KMS-11 (cell line): ENCODE data around the gene PTCH1.

Source experiments
- H2AFZ ChIP-seq: fragments of 200-600 bp; sonication (generic); 2 replicates; pipeline ENCODE4 v1.6.1; 2016; ENCODE audit warnings: antibody characterized with exemption, mixed run types, low read depth
- H3K27ac ChIP-seq: fragments of 200-600 bp; sonication (generic); 2 replicates; pipeline ENCODE4 v1.6.1; 2016; ENCODE audit warnings: mild to moderate bottlenecking, mixed run types
- H3K27me3 ChIP-seq: fragments of 200-600 bp; sonication (generic); 2 replicates; pipeline ENCODE4 v1.6.1; 2017; ENCODE audit warnings: mild to moderate bottlenecking, low read depth, mixed run types, moderate library complexity; ENCODE audit not compliant: insufficient read depth
- H3K36me3 ChIP-seq: fragments of 200-600 bp; sonication (generic); 2 replicates; pipeline ENCODE4 v1.6.1; 2017; ENCODE audit warnings: mild to moderate bottlenecking, mixed run types; ENCODE audit not compliant: insufficient read depth
- H3K4me1 ChIP-seq: fragments of 200-600 bp; sonication (generic); 2 replicates; pipeline ENCODE4 v1.6.1; 2016; ENCODE audit warnings: mild to moderate bottlenecking, low read depth, mixed run types; ENCODE audit not compliant: poor library complexity, severe bottlenecking
- H3K4me2 ChIP-seq: fragments of 200-600 bp; sonication (generic); 2 replicates; pipeline ENCODE4 v1.7.0; 2016; ENCODE audit warnings: mild to moderate bottlenecking, mixed run types
- H3K4me3 ChIP-seq: fragments of 200-600 bp; sonication (generic); IDR thresholded peaks from 2 replicates; pipeline ENCODE4 v1.6.1; 2017; ENCODE audit warnings: low read depth, low read length, mixed read lengths; ENCODE audit not compliant: insufficient read depth
- H3K79me2 ChIP-seq: fragments of 200-600 bp; sonication (generic); 2 replicates; pipeline ENCODE4 v1.6.1; 2016; ENCODE audit warnings: low read depth, mixed run types; ENCODE audit not compliant: insufficient read depth
- H3K9ac ChIP-seq: fragments of 200-600 bp; sonication (generic); 2 replicates; pipeline ENCODE4 v1.6.1; 2016; ENCODE audit warnings: mild to moderate bottlenecking, mixed run types
- H4K20me1 ChIP-seq: fragments of 200-600 bp; sonication (generic); 2 replicates; pipeline ENCODE4 v1.6.1; 2016; ENCODE audit warnings: mild to moderate bottlenecking, mixed run types; ENCODE audit not compliant: insufficient read depth
- TF ChIP-seq, protein P1 (sequence below): fragments of 200-600 bp; sonication (generic); conservative IDR thresholded peaks from 2 replicates; pipeline ENCODE4 v1.6.1; 2017; ENCODE audit warnings: low read depth, mild to moderate bottlenecking, antibody characterized with exemption, low read length, moderate library complexity, mixed read lengths

PTCH1 gene

DNA sequence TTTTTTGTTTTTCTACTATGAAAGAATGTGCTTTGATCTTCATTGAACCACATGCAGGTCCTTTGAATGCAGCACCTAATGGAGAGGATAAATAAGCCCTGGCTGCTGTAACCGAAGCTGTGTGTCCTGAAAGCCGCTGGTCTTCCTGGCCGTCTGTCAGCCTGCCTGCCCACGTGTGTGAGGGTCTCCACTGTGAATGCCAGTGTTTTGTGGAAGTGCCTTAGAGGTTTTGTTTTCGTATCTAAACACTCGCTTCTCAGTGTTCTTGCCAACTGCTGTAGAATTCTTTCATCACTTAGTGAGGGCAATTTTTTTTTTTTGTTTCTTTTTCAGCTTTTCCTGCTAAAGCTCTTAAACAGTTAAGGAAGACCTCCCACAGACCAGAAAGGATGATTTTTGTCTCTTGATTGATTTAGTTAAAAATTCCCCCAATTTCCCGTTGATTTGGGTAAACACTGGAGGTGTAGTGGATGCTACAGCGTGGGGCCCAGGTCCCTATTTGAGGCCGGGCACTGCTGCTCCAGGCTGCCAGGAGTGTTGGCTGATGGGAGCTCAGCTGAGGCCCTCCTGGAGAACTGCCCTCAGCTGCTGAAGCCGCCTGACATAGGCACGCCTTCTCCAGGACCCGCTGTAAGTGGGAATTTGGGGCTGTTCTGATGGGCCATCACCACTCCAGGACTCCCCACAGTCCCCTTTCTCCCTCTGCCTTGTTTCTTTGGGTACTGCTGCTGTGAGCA, 29.2 kb upstream of the PTCH1 start:
- no peak overlapping the region for H3K4me3 ChIP-seq
- TF ChIP-seq, protein P1, sequence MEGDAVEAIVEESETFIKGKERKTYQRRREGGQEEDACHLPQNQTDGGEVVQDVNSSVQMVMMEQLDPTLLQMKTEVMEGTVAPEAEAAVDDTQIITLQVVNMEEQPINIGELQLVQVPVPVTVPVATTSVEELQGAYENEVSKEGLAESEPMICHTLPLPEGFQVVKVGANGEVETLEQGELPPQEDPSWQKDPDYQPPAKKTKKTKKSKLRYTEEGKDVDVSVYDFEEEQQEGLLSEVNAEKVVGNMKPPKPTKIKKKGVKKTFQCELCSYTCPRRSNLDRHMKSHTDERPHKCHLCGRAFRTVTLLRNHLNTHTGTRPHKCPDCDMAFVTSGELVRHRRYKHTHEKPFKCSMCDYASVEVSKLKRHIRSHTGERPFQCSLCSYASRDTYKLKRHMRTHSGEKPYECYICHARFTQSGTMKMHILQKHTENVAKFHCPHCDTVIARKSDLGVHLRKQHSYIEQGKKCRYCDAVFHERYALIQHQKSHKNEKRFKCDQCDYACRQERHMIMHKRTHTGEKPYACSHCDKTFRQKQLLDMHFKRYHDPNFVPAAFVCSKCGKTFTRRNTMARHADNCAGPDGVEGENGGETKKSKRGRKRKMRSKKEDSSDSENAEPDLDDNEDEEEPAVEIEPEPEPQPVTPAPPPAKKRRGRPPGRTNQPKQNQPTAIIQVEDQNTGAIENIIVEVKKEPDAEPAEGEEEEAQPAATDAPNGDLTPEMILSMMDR, result no peak
- H3K4me2 ChIP-seq, result no peak overlapping the region
- H3K79me2 ChIP-seq, result no peaks in the 10 kb centered on the region
- H4K20me1 ChIP-seq, result no peaks in the 10 kb centered on the region
- H3K9ac ChIP-seq, result no peak overlapping the region
- H3K36me3 ChIP-seq, result no peaks in the 10 kb centered on the region
- H2AFZ ChIP-seq, result no peak overlapping the region
- no peaks in the 10 kb centered on the region for H3K27me3 ChIP-seq
- H3K4me1 ChIP-seq, result no peaks in the 10 kb centered on the region
- H3K27ac ChIP-seq, result no peak overlapping the region

DNA sequence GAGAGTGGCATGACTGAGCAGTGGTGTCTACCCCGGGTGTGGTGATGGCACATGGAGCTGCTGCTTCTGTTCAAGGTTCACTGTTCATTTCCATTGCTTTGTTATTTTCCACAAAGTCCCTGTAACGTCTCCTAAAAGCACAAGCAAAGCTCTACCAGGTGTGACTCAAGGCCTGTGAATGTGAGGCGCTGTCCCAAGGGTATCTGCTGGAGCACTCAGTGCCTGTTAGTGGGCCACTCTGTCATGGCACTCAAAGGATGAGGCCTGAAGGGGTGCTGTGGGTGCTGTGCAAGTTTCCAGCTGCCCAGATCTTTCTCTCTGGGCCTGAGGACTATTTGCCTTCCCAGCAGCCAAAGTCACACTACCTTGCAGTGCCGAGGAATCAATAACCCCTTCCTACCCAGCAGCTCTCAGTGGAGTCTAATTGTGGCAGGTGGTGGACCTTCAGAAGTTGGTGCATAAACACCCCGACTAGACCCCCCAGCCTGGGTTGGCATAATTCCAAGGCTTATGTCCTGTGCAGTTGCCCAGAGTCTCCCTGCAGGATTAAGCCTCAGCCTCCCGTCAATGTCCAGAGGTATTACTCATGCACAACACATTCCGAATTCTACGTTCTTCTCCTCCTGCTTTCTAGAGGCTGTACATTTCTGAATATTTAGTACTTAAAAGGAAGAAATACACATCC, 17.4 kb upstream of the PTCH1 start:
- H3K9ac ChIP-seq, result no peak overlapping the region
- TF ChIP-seq, protein P1, result no peak
- H3K4me1 ChIP-seq, result no peaks in the 10 kb centered on the region
- H3K79me2 ChIP-seq, result no peaks in the 10 kb centered on the region
- H3K36me3 ChIP-seq, result no peaks in the 10 kb centered on the region
- H3K27me3 ChIP-seq, result no peaks in the 10 kb centered on the region
- no peaks in the 10 kb centered on the region for H4K20me1 ChIP-seq
- no peak overlapping the region for H3K4me2 ChIP-seq
- H2AFZ ChIP-seq, result no peak overlapping the region
- no peak overlapping the region for H3K4me3 ChIP-seq
- no peak overlapping the region for H3K27ac ChIP-seq

DNA sequence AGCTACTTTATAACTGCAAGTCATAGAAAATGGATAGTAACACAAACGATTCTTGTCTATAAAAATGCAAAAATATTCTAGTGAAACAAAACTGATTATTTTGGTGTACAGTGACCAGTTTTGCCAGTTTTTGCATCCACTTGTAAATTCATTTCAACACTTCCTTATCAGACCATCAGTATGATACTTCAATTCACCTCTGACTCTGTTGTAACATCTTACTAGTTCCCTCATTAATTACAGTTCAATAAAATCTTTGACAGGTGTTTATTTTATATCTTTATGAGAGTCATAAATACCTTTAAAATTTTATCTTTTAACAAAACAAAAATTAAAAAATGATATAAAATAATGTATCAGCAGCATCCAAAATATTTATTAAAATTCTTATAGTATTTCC, 13.1 kb upstream of the PTCH1 start:
- Histone ChIP-seq H3K9ac (no peak overlapping the region), H2AFZ (no peak overlapping the region), H3K4me3 (no peak overlapping the region), H3K79me2 (no peaks in the 10 kb centered on the region), H3K36me3 (no peaks in the 10 kb centered on the region), H4K20me1 (no peaks in the 10 kb centered on the region), H3K4me2 (no peak overlapping the region), H3K4me1 (no peaks in the 10 kb centered on the region), H3K27ac (no peak overlapping the region), H3K27me3 (no peaks in the 10 kb centered on the region)
- TF ChIP-seq, protein P1, result no peak

DNA sequence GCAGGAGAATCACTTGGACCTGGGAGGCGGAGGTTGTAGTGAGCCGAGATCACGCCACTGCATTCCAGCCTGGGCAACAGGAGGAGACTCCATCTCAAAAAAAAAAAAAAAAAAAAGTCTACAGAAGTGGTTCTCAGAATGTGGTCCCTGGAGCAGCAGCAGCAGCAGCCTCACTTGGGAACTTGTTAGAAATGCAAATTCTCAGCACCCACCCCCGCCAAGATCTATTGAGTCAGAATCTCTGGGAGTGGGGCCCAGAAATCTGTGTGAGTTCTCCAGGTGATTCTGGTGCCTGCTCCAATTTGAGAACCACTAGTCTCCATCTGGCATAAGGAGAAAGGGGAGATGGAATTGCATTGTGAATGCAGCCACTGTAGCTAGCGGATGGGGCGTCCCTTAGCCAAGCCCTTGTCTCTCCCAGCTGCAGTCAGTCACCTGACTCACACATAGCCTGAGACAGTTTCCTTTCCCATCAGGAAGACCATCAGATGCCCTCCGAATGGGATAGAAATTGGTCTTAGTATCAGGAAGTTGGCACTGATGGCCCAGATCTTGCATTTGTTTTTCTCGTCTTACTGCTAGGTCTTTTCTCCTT, 12.2 kb upstream of the PTCH1 start:
- no peaks in the 10 kb centered on the region for H3K4me1 ChIP-seq
- no peaks in the 10 kb centered on the region for H3K79me2 ChIP-seq
- no peak overlapping the region for H3K9ac ChIP-seq
- H3K27ac ChIP-seq, result no peak overlapping the region
- TF ChIP-seq, protein P1, result no peak
- no peaks in the 10 kb centered on the region for H4K20me1 ChIP-seq
- no peaks in the 10 kb centered on the region for H3K36me3 ChIP-seq
- no peak overlapping the region for H3K4me3 ChIP-seq
- H3K4me2 ChIP-seq, result no peak overlapping the region
- H2AFZ ChIP-seq, result no peak overlapping the region
- no peaks in the 10 kb centered on the region for H3K27me3 ChIP-seq
